Measurements from ENCODE around the gene COMMD1.

GRCh38 chr2:61928826-61929461, 23.5 kb downstream of the COMMD1 start:
- TF ChIP-seq YY1 (IDR thresholded peaks at IDR 0.05; ENCODE audit: insufficient read depth, insufficient read length) (no peak), ZNF274 (IDR thresholded peaks at IDR 0.05; ENCODE audit: low read depth, low read length) (no peak), SUZ12 (IDR thresholded peaks at IDR 0.05; ENCODE audit: extremely low read depth, insufficient read depth, insufficient read length) (no peak)

Data from NT2/D1 (cell line).